GM19238 (cell line): ENCODE data around the gene ZC3H4.
"Not testable (repeated sequence)": the region's sequence is repeated elsewhere in the genome, so short reads cannot be mapped to it uniquely, and the experiment has no call there.

Experiments
- DNase-seq: peaks from one replicate; pipeline ENCODE4 v3.0.0; 2011; ENCODE audit warnings: low spot score; ENCODE audit not compliant: insufficient read length

The ZC3H4 gene

DNA sequence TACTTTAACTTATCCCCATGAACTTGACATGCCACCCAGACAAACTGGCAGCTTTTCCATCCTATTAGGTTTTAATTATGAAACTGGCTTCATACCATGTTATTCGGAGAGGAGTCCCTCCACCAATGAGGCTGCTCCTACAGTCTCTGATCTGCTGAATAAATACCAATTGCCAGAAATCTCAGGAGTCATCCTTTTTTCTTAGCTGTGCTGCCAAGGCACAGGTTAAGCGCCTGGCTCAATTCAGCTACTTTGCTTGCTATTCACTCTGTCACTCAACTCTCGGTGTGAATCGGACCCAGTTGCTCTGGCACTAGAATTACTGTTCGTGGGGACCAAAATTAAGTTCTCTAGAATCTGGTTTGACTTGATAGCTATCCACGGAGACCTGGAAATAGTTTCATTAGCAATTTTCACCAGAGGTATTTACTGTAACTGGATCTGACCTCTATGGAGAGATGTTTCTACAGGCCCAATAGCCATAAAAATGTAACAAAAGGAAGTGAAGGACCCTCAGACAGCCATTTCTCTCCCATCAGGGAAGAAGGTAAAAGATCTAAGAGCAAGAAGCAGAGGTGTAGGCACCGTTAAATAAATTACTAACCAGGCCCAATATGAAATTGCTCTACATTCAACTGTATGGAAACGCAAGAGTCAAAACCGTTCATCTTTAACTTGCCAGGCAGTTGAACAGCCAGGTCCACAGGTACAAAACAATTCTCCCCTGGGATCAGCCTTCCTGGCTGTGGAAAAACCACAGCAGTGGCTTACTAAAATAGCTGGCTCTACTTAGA, 5.4 kb downstream of the ZC3H4 start:
- no peak for DNase-seq

- no peak for DNase-seq
Measured at GRCh38 chr19:47107202-47107952, 6.2 kb downstream of the ZC3H4 start.

GRCh38 chr19:47106821-47107201, 6.8 kb downstream of the ZC3H4 start:
- DNase-seq = no peak

DNA sequence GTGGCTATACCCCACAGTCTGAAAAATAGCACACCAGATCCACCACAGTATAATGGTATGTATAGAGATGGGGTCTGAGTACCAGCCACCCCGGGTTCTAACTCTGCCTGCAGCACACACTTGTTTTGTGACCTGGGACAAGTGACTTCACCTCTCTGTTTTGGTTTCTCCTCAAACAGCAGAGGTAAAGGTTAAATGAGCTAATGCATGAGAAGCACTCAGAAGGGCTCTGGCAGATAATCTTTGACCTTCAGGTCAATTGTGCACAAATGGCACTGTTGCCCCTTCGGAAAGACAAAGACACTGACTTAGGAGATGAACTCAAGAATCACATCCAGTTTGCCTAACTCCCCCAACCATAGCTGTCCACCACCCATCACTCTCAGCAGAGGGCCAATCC, 7.7 kb downstream of the ZC3H4 start:
- DNase-seq = no peak

- DNase-seq = no peak
Measured at GRCh38 chr19:47104680-47105079, 8.9 kb downstream of the ZC3H4 start.

DNA sequence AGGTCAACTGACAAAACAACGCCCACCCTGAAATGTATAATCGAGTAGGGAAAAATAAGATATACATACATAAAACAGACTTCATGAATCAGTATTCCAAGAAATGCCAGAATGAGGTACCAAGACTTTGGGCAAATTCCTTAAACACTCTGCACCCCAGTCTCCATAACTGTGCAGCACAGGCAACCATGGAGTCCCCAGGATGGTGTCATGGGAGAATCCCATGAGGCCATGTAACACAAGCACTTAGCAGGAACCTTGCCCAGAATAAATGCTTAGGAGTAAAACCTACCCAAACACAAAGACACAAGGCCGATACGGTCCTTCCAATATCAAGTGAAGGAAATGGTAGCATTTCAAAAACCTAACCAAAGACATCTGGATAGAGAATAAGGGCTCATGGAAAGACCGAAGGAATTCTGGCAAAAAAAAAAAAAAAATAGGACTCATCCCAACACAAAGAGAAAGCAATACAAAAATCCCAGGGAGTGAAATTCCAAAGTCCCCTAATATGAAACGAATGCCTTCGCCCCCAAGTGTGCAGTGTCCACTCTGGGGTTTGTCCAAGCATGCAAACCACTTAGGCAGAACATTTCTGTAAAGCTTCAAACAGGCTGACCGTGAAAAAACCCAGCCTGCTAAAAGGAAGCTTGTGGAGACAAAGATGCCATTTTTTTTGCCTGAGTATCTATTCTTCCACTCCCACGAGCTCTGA, 11.1 kb downstream of the ZC3H4 start:
- no peak for DNase-seq

GRCh38 chr19:47101116-47101515, 12.5 kb downstream of the ZC3H4 start:
- DNase-seq = not testable (repeated sequence)

- no peak for DNase-seq
Measured at GRCh38 chr19:47100290-47100689, 13.3 kb downstream of the ZC3H4 start.

DNA sequence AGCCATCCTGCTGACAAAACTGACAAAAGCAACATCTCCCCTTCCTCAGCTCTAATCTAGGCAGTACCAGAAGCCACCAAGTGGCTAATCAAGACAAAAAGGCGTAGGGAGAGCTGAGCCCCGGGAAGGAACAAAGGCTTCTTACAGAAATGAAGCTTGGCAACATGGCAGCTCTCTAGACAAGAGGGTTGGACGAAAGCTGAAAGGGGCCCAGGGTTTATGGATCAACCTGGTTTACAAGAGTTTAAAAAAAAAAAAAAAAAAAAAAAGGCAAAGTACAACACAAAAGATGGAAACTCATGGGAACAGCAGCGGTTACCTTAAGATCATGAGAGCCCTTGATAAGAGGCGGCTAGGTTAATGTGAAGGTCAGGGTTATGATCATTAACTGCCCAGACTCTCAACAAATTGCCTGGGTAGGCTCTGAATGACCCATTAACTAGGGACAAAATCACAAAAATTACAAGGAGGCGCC, 14.0 kb downstream of the ZC3H4 start:
- no peak for DNase-seq

- DNase-seq = no peak
Measured at GRCh38 chr19:47098608-47099007, 15.0 kb downstream of the ZC3H4 start.

DNA sequence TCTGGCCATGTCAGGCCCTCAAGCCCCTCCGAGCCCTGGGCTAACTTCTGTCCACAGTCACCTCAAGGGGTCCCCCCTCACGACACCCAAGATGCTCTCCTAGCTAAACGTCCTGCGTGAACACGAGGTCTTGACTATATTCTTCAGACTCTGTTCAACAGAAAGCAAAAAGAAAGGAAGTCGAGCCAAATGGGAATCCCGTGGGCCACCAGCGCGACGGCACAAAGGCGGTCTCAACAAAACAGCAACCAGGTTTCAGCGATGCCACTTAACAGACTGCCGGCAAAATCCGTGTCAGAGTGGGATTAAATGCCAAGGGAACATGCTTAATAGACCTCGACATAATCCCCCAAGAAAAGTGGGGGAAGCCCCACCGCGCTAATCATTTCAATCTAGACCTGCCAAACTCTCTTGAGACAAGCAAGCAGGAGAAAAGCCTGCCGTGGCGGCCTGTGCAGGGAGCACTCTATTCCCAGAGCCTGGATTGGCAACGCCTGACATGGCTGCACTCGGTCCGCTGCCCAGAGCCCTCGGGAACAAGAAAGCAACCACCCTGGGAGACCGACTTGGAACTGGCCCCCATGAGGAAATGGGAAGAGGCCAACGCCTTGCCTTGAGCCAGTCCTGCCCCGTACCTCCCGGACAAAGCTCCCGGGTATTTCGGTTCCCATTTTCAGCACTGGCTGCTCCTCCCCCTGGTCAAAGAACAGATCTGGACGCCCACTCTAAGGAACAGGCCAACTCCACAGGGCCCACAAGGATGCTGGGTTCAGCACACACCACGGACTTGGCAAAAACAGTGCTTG, 16.0 kb downstream of the ZC3H4 start:
- no peak for DNase-seq

GRCh38 chr19:47096721-47097120, 16.9 kb downstream of the ZC3H4 start:
- DNase-seq = no peak

DNA sequence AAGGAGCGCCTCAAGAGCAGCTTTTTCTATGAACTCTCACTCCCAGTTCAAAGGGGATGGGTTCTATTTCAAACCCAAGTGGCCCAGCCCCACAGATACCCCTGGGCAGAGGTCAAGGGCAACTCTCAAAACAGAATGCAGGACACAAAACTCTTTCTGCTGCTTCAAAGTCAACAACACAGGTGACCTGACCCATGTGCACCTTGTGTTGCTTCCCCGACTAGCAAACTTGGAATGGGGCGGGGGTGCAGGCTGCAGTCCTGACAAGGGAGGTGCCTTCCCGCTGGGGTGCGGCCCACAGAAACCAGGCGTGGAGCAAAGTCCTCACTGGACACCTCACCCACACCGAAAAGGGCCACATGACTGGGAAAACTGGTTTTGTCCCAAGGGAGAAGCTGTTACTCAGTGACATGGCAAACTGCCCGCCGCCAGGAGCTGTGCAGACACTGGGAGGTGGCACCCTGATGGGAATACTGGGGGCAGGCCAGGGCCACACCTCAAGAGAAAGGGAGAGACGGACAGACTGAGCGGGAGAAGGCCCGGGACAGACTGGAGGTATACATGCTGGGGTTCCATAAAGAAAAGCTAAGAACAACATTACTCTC, 17.4 kb downstream of the ZC3H4 start:
- DNase-seq = no peak

DNA sequence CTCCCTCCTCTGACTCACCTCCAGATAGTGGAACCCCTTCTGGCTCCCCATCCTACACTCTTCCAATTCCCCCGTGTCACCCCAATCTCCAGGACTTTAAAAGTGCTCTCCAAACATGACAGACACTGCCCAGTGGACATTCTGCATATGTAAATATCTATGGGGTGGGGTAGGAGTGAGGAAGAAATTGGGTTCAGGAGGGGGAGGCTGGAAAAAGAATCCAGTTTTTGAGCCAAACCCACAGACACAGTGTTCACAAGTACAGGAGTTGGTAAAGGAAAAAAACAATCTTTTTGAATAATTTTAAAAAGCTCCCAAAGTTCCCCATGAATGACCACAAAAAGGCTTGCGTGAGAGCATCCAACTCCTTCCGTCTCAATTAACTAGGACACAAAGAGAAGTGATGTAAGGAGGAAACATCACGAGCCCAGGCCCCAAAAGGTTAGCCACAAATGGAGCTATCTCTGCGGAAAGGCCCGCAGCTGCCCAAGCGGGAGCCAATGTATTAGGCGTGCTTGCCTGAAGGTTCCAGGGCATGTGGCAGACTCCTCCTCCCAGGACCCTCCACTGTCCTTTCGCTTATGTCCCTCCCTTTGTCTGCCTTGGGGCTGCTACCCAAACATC, 18.0 kb downstream of the ZC3H4 start:
- DNase-seq = no peak

DNA sequence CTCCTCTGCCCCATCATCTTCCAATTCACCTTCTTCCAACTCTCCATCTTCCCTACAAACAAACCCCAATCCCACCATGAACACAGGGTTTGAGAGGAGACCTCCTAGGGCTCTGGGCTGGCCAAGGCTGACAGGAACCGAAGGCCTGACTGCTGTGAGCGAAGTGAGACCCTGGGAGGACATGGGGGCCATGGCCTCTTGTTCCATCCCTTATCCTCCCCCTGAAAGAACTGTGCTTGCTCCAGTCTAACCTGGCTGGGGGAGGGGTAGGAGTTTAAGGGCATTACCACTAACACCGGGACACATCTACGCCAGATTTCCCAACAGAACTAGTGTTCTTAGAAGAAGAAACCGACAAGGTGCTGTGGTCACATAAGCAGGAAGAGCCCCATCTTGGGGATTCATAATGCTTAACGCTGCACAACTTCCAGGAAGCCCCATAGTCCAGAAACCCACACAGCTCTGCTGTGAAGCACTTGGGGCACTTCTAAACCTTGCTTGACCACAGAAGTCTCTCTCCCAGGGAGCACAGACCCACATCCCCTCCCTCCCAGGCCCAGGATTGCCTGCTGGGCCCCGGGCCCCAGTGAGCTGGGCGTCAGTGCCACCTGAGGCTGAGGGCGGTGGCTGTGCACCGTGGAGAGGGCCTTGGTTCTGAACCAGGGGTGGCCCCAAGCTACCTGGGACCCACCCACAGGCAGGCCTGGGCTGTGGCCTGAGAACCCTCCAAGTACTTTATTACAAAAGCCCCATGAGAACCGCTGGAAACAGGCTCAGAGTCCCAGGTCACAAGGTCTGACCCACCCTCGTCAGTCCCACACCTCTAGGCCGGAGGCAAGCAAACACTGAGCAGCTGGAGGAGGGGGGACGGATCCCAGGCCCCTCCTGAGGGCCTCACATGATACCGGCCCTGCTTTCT, 18.8 kb downstream of the ZC3H4 start:
- no peak for DNase-seq

- DNase-seq = peak; percentile 67
Measured at GRCh38 chr19:47093841-47094240, 19.7 kb downstream of the ZC3H4 start.

- DNase-seq = no peak
Measured at GRCh38 chr19:47093254-47093653, 20.3 kb downstream of the ZC3H4 start.

DNA sequence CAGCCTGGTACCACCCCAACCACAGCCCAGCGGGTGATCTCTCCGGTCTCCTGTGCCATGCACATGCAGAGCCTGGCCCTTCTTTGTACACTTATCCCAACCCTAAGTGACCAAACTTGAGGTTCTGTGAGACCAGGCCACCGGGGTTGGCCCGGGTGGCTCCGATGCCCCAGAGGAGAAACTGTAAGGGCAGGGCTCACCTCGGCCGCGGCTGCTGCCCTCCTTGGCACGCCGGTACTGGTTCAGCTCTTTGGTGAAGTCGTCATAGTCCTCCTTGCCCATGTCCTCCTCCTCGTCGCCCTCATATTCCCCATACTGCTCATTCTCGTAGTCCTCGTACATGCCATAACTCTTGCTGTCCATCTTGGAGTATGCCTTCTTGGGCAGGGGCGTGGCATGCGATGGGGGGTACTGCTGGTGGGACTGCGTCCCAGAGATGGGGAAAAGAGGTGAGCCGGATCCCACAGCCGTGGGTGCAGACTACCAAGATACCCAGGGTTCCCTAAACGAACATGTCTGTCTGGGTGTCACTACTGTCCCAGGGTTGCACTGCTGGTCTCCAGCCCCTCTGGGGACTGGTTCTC, 23.7 kb downstream of the ZC3H4 start:
- DNase-seq = no peak

- no peak for DNase-seq
Measured at GRCh38 chr19:47086280-47086679, 27.3 kb downstream of the ZC3H4 start.
